HG03521 (cell line): ENCODE measurements around the gene GSDME.
"Not testable (repeated sequence)": the region's sequence is repeated elsewhere in the genome, so short reads cannot be mapped to it uniquely, and the experiment has no call there.

ENCODE experiments used
- ATAC-seq: cut with Tn5 transposase; IDR thresholded peaks from one replicate; pipeline ENCODE4 v1.9.1; 2021; ENCODE audit warnings: mild to moderate bottlenecking, moderate library complexity; ENCODE audit not compliant: unreplicated experiment

Gene GSDME

DNA sequence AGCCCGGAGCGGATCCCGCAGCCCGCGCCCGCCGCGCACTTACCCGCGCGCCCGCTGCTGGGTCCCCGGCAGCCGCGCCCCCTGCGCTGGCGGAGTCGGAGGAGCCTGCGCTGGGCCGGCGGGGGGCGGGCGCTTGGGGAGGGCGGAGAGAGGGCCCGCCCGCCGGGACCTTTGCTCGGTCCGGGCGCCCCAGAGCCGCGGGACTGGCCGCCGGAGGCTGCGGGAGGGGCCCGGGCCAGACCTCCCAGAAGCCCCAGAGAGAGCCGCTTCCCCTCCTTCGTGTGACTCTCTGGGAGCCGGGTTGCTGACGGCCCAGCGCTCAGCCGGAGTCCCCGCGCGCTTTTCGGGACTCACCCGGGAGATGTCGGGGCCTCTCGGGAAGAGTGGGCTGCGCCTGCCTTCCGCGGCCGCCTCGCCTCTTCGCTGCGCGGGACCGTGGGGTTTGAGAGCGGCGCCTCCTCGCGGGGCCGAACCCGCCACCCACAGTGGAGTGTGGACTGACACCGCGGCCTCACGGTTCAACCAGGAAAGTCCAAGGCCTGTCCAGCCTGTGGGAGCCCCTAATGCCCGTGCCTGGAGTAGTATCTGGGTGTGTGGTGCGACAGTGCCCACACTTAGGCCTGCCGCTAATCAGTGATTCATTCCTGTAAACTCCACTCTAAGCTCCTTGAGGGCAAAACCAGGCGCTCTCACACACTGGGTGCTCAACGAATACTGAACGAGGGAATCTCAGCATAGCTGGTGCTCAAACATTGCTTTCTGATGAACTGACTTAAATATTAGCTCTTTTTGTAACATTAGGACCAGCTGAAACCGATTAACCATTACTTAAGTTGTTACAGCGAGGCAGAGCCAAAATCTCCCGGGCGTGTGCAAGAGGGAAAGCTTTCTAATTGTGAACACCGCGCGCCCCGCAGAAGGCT lies at the start of gene GSDME:
Gene GSDME, minus strand, starts transcription at position 112 of the 923 bp plus-strand sequence. CDS start 7,690 bp downstream, outside the sequence.
- ATAC-seq, result peak; percentile 46

DNA sequence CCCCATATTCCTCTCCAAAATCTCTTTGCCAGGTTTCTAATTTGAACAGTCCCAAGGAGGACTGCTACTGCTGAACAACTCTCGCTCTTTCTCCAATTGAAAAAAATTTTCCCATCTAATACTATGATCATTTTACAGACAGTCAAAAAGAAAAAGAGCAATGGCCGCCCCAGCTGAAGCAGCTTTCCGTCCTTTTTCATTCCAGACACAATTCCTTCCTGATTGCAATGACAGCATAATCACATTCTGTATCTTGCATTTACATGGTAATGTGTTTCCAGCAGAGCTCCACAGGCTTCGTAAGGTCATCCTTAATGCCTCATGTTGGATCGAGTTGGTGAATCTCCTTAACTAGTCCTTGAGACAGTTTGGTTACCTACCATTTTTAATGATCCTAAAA lies 45.0 kb upstream of the GSDME start:
- no peak for ATAC-seq

DNA sequence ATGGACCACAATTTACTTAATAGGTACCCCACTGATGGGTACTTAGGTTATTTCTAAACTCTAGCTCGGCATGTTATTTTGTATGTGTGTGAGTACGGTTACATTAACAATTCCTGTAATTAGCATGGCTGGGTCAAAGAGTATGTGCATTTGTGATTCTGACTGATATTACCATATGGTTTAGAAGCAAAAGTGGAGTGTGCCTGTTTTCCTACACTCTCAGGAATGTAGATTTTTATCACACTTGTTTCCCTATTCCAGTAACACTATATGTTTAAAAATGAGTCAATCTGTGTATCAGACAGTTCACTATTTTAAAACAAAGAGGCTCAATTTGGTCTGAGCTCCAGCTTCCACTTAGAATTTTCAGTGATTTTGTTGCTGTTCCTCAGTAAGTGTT lies 44.6 kb upstream of the GSDME start:
- ATAC-seq, result no peak

DNA sequence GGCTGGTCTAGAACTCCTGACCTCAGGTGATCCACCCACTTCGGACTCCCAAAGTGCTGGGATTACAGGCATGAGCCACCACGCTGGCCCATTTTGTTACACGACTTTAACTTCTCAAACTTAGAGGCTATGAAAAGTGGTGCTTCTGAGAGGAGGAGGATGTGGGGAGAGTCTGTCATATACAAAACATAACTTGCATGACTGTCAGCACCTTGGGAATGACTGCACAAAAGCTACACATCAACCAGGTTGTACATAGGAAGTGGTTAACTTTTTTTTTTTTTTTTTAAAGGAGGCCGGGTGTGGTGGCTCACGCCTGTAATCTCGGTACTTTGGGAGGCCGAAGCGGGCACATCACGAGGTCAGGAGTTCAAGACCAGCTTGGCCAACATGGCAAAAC lies 43.4 kb upstream of the GSDME start:
- ATAC-seq, result no peak

DNA sequence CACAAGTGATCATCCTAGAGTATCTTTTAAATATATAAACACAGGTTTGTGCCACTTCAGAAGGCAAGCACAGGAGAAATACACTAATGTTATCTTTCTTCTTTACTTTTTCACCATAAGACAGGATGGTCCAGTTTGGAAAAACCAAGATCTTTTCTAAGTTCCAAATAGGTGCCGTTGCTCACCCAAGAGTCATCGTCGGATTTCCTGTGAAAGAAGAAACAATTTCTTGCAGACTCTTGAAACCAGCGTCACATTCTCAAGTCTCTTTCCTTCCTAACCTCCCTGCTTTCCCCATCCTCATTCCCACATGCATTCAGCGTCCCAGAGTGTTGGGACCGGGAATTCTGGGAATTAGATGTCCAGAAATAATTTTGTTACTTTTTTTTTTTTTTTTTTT lies 42.8 kb upstream of the GSDME start:
- ATAC-seq, result no peak

DNA sequence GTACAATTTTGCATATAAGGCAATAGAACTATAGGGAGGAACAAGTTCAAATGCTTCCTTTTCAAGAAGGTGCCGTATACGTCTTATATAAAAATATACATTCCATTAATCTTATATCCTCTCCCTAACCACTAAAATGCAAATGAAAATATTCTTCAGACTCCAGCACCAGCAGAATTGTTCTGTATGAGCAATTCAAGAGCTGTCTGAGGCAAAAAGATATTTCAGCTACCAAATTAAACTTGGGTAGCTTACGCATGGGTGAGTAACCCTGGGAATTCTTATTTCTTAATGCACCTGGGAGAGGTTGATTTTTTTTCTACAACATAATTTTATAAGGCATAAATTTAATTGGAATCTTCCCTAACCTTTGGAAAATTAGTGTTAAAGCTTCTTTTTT lies 42.2 kb upstream of the GSDME start:
- ATAC-seq, result no peak

DNA sequence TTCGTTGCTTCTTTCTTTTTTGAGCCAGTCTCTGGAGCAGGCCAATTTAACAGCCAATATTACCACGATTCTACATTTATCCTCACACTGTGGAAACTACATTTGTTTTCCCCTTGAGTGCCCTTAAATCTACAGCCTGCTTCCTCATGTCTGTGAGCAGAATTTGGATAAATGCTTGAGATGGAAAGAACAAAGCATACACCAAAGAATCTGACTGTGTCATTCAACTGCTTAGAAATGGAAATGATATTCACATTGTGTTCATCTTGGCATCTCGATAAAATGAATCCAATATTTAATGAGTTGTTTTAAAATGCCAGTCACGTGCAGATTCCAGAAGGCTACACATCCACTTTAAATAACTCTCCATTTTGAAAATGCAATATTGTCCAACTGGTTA lies 41.0 kb upstream of the GSDME start:
- ATAC-seq, result no peak

DNA sequence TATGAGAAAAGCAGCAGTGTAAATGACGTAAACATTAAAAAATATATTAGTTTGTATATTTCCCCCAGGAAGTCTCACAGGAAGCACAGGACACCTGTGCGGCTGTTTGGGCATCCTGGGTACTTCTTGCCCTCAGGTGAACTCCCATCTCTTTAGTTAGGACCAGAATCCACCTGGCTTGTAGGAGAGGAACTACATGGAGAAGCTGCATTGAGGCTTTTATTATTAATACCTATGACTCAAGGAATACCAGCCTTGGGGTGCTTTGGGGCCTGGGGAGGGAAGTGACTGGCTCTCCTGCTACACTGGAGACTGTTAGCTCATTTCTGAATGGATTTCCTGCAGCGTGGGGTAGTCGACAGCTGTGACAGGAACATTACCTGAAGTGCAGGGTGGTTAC lies 40.0 kb upstream of the GSDME start:
- no peak for ATAC-seq

DNA sequence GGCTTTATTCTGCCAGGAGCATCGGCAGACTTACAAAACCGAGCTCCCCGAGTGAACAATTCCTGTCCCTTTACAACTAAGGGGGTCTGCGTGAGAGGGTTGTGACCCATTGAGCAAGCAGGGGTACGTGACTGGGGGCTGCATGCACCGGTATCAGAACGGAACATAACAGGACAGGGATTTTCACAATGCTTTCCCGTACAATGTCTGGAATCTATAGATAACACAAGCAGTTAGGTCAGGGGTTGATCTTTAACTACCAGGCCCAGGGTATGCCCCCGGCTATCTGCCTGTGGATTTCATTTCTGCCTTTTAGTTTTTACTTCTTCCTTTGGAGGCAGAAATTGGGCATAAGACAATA lies 38.1 kb upstream of the GSDME start:
- no peak for ATAC-seq

DNA sequence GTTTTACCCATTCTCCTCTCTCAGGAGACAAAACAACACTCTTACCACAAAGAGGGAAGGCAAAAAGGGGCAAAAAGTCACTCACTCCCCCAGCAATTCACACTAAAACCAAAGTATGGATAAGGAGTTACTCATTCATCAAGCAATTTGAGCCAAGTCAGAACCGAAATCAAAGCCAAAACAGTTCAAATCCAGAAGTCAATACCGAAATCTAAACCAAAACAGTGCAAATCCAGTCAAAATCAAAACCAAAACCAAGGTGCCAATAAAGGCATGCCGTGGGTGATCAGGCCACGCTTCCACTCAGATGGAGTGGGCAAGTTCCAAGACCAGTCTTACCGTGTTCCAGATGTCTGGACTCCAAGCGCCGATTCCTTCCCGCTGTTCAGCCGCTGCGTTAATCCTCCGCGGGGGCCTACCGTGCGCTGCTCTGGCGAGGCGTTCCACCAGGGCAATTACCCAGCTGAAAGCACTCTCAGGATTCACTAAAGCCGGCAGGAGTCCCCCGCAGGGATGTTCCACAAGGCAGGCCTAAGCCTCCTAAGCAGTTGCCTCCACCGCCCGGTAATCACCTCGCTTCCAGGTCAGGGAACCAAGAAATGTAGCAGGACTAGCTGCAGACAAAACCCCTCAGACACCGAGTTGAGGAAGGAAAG lies 37.6 kb upstream of the GSDME start:
- ATAC-seq, result not testable (repeated sequence)

DNA sequence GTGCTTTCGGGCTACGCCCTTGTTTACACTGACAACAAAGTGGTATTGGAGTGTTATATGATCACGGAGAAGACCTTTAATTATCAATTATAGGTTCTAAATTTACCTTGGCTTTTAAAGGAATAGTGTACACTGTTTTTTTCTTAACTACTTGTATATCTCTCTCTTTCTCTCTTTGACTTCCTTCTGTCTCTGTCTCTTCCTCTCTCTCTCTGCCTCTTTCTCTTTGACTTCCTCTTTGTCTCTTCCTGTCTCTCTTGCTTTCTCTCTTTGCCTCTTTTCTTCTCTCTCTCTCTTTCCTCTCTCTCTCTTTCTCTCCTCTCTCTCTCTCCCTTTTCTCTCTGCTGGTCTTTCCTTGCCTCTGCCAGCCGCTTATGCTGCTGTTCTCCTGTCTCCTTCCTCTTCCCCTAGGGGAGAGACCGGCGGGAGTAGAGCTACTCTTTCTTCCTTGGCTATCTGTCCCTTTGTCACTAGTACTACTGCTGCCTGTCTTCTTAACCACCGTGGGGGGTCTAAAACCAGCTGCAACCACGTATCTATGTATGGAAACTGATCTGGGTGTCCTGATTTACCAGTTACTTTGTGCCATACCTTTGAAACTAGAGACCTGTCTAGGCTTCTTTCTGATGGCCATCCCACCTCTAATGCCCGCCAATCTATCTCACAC lies 36.9 kb upstream of the GSDME start:
- no peak for ATAC-seq

DNA sequence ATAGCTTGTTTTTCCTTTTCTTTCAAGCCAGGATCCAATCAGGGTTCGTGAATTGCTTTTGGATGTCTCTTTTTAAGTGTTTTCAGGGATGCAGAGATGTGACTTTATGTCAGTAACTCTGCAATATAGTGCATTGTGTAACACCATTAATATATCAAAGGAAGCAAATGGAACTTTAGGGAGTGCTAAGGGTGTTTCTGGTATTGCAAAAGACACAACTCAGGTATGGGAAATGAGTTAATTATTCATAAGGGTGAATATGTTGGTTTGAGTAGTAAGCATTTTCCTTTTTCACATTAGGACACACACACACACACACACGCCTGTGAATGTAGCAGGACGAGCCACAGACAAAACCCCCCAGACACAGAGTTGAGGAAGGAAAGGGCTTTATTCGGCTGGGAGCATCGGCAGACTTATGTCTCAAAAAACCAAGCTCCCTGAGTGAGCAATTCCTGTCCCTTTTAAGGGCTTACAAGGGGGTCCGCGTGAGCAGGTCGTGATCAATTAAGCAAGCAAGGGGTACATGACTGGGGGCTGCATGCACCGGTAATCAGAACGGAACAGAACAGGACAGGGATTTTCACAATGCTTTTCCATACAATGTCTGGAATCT lies 31.8 kb upstream of the GSDME start:
- ATAC-seq, result no peak

DNA sequence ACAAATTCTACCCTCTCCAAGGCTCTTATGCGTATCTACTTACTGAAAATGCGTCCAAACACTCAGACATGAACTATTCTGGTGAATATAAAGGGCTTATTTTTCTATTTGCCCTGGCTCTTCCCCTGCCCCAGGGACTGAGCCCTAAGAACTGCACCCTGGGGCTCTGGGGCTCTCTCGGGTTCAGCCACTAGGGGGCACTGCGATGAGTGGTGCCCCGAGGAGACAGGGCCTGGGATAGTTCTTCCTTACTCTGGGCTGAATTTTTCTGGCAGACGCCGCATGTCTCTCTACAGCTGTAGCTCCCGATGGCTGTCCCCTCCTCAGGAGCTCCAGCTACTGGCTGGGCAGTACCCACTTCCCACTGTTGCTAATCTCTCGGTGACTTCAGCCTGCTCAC lies 30.8 kb upstream of the GSDME start:
- ATAC-seq, result no peak

DNA sequence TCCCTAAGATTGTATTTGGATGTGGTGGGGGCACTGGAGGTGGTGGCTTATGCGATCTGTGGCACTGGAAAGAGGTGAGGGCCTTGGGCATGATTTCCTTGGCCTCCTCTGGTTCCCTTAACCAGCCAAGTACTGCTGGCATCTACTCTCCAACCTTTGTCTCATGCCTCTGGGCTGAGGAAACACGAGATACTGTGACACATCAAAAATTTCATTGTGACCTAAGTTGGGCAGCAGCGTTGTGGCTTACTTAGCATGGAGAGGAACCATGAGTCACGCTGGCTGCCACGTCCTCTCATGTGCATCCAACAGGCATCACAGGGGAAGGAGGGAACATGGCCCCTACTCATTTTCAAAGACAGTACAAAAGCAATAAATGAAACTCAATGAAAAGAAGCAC lies 29.7 kb upstream of the GSDME start:
- ATAC-seq, result no peak

DNA sequence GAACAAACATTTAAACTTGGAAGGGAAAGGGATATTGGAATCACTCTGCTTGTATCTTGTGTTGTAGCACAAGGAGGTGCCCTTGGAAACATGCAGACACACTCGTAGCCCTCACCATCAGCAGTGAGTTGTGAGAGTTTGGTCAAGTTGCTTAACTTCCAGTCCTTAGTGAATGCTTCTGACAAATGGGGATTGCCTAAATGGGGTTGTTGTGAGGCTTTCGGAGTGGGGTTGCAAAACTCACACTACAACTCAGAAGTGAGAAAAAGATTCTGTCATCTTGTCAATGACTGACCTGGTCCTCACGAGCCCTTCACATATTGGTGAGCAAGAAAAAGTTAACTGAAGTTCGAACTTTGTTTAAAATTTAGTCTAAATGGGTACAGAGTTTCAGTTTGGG lies 29.0 kb upstream of the GSDME start:
- no peak for ATAC-seq

DNA sequence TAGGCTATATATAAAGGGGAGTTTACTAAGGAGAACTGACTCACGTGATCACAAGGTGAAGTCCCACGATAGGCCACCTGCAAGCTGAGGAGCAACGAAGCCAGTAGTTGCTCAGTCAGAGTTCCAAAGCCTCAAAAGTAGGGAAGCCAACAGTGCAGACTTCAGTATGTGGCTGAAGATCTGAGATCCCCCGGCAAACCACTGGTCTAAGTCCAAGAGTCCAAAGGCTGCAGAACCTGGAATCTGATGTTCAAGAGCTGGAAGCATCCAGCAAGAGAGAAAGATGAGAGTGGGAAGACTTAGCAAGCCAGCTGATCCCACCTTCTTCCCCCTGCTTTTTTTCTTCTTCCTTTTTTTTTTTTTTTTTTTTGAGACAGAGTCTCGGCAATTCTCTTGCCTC lies 27.0 kb upstream of the GSDME start:
- no peak for ATAC-seq

DNA sequence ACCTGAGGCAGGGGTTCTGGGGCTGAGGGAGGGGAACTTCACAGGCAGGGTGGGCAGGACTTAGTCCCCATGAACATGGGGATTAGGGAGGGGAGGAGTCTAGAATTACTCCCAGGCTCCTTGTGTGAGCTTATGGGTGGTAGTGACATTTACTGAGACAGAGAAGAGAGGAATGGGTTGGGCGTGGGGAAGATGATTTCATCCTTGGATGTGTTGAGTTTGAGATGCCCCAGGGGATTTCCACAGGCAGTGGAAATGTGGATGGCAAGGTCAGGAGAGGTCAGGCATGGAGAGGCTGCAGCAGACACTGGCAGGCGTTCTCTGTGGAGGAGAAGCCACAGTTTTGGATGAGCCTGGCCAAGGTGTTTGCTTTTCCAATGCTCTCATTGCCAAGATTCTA lies 26.4 kb upstream of the GSDME start:
- ATAC-seq, result no peak

DNA sequence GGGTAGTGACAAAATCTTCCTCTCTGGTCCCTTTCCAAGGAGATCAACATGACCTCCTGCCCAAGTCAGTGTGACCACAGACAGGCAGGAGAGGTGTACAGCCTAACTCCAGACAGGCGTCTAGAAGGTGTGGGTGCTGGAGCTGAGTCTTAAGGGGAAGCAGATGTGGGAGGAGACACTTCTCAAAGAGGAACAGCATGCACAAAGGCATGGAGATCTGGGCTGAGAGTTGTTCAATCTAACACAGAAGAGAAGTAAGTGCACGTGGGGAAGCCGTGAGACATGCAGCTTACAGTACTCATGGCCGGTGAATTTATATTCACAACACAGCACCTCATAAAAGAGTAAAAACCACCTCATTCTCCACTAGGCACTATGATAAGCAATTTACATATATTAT lies 23.8 kb upstream of the GSDME start:
- no peak for ATAC-seq

DNA sequence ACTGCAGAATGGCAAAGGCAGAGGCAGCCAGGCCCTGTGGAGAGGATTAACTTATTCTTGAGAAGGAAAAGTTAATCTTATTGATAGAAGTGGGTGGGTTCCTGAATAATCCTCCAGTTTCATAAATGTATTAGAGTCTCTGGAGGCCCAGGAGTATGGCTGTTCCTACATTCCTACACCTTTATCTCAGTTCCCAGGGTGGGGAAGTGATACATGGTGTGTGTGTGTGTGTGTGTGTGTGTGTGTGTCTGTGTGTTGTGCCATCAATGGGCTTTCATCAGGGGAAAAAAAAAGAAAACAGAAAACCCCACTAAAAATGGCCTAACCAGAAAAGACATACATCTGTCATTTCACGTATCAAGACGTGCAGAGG lies 22.0 kb upstream of the GSDME start:
- ATAC-seq, result no peak

DNA sequence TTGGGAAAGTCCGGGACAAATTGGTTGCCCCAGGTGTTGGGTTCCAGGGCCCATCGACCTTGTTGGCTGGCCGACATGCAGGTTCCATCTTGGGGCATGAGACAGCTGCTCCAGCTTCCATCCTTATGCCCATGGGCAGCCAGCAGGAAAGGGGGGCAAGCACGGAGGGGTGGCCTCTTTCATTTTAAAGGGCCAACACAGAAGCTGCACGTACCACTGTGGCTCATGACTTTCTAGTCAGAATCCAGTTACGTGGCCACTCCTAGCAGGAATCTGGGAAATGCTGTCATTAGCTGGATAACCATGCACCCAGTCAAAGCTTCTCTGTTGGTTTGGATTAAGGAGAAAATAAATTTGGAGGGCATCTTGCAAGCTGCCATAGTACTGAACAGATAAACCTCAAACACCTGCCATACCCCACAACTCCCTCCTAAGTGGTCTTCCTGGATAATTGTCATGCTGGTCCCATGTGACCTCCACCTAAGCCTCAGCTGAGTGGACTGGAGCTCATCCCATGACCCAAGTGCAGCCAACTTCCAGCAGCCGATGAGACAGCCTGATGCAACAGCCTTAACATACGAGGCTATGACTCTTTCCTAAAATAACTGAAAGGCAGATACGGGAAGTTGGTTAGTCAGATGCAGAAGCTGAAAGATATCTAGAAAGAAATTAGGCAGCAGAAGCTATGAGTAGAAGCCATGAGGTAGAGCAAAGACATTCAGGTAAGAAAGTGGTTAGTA lies 21.4 kb upstream of the GSDME start:
- ATAC-seq, result peak; percentile 37

DNA sequence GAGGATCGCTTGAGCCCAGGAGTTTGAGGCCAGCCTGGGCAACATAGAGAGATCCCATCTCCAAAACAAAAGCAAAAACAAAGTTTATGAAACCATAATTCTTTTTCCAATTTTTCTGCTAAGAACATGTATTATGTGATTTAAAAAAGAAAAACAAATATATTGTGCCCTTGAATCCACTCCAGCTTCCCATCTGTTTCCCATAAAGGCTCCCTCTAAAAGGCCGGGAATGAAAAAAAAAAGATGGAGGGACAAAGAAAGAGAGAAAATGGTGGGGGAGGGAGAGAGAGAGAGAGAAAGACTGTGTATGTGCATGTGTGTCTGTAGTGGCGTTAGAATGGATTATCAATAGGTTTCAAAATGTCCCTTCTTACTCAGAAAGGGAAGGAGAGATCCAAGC lies 20.5 kb upstream of the GSDME start:
- ATAC-seq, result no peak
